HG02759 (cell line): ENCODE data around the gene CAMTA1.

Source experiments
- ATAC-seq: cut with Tn5 transposase; IDR thresholded peaks from one replicate; pipeline ENCODE4 v1.9.1; 2021; ENCODE audit warnings: mild to moderate bottlenecking, moderate library complexity; ENCODE audit not compliant: unreplicated experiment

CAMTA1 gene

DNA sequence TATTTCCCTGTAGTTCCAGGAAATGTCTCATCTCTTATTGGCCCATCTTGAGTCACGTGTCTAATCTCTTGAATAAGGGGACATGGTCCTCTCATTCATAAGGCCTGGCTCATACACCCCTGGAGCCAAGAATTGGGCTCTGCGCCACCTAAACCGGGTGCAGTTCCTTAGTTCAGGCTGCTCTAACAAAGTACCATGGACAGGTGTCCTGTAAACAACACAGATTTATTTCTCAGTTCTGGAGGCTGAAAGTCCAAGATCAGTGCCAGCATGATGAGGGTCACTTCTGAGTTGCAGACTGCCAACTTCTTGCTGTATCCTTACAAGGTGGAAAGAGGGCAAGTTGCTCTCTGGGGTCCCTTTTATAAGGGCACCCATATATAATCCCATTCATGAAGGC, 925.6 kb downstream of the CAMTA1 start:
- no peak for ATAC-seq

DNA sequence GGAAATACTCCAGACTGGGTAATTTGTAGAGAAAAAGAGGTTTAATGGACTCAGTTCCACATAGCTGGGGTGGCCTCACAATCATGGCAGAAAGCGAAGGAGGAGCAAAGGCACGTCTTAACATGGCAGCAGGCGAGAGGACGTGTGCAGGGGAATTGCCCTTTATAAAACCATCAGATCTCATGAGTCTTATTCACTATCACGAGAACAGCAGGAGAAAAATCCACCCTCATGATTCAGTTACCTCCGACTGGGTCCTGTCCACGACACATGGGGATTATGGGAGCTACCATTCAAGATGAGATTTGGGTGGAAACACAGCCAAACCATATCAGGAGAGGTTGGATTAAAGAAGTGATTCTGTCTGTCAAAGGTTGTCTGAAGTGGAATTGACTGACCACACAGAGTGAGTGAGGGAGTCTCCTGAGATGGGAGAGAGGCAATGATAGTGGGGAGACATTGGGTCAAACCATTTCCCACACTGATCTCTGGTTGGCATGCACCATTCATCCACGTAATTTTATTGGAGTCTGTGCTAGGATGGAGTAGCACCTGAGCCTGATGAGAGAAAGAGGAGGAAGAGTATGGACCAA, 927.6 kb downstream of the CAMTA1 start:
- no peak for ATAC-seq

DNA sequence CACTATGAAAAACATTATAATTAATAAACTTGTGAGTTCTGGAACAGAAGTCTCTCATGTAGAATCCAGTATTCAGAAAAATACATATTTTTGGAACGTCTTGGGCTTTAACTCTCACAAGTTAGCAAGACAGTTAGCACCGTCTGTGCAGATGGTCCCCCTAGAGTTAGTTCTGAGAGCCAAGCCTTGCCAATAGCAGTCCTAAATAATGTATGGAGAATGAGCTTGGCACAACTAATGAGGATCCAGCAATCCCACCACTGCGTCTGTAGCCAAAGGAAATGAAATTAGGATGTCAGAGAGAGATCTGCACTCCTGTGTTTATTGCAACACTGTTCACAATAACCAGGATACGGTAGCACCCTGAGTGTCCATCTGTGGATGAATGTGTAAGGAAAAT, 931.3 kb downstream of the CAMTA1 start:
- ATAC-seq = no peak

DNA sequence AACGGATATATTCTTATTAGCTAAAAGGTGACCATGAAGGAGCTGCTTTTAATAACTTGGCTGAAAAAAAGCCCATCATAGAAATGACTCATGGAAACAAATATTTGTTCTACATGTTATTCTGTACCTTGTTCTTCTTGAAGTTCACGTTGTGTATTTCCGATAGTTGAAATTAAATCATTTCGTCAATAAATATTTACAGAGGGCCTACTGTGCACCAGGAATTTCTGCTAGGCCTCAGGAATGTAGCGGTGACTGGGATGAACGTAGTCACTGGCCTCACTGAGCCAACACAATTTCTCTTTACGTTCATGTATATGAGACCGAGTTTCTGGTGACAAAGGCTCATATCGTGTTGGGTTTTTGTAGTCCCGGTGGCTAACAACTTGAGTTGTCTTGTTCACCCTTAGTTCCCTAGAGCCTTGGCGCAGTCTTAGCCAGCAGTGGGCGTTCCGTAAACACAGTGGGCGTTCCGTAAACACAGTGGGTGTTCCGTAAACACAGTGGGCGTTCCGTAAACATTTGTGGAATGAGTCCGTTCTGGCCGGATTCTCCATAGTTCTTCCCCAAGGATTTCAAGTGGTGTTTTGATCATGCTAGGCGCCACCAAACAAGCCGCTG, 932.6 kb downstream of the CAMTA1 start:
- ATAC-seq = no peak

- ATAC-seq = no peak
These were observed 934.3 kb downstream of the CAMTA1 start for GRCh38 chr1:7719468-7720094.

DNA sequence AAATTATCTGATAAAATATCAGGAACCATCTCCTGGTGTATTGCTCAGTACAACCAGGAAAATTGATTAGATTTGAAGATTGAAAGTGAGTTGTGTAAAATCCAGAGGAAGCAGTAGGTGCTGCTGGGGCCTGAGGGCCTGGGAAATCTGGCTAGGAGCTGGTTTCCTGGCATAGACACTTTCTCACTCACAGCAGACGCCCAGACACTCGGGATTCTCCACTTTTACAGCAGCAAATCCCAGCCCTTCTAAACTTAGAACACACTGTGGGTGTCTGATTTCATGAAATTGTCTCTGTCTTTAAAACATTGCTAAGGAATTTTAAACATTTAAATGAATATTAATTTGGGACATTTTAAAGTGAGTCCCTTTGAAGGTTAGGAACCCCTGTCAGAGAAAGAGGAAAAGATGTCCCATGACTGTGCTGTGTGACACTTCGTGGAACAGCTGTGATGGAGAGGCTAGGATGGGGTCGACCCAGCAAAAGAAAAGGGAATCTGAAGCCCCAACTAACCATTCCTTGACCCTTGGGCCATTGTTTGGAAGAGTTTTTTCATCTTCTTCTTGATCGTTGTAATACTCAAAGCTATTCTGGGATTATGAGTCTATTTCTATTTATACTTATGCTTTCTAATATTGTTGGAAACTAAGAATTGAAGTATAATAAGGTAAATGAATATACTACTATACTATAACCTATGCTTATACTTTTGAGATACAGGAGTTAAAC, 936.9 kb downstream of the CAMTA1 start:
- ATAC-seq = no peak

DNA sequence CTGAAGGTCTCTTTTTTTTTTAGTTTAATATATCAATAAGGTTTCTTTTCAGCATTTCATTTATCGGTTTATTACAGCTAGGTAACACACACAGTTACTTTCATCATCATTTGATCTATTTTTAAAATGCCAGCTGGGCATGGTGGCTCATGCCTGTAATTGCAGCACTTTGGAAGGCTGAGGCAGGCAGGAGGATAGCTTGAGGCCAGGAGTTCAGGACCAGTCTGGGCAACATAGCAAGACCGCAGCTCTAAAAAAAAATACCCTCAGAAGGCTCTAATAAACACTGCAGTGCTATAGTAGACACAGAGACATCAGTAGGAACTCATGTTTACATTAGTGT, 937.4 kb downstream of the CAMTA1 start:
- ATAC-seq = no peak

DNA sequence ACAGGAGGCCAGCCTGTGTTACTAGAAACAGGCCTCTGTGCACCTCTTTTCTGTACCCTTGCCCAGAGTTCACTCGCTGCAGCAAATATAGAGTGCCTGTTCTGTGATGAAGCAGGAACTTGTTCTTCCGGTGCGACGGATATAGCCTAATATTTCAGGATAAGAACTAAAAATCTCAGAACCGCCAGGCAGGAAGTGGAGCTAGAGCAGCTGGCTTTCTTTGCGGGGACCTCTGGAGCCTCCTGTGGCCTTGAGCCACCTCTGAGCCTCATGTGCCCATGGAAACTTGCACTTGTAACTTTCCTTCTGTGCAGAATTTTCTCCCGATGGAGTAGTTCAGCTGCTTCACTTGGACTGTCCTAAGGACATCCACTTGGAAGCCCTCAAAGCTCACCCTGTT, 941.4 kb downstream of the CAMTA1 start:
- ATAC-seq = no peak

GRCh38 chr1:7727809-7728471, 942.7 kb downstream of the CAMTA1 start:
- no peak for ATAC-seq

GRCh38 chr1:7729761-7730160, 944.5 kb downstream of the CAMTA1 start:
- no peak for ATAC-seq

- no peak for ATAC-seq
These were observed 947.1 kb downstream of the CAMTA1 start for GRCh38 chr1:7732331-7732730.

- ATAC-seq = no peak
These were observed 948.0 kb downstream of the CAMTA1 start for GRCh38 chr1:7733276-7733675.

GRCh38 chr1:7738044-7738443, 952.8 kb downstream of the CAMTA1 start:
- no peak for ATAC-seq

DNA sequence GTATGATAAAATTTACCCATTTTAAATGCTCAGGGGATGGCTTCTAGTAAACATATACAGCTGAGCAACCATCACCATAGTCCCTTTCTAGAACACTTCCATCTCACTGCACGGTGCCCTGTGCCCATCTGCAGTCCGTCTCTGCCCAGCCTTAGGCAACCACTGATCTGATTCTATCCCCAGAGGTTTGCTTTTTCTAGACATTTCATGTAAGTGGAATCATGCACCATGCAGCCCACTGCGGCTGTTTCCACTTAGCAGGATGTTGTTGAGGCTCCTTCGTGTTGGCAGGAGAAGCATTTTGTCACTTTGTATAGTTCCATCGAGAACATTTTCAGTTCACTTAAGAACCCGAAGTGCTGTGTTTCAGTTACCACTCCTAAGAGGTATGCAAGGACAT, 958.1 kb downstream of the CAMTA1 start:
- ATAC-seq = no peak

GRCh38 chr1:7744882-7745281, 959.6 kb downstream of the CAMTA1 start:
- ATAC-seq = no peak

DNA sequence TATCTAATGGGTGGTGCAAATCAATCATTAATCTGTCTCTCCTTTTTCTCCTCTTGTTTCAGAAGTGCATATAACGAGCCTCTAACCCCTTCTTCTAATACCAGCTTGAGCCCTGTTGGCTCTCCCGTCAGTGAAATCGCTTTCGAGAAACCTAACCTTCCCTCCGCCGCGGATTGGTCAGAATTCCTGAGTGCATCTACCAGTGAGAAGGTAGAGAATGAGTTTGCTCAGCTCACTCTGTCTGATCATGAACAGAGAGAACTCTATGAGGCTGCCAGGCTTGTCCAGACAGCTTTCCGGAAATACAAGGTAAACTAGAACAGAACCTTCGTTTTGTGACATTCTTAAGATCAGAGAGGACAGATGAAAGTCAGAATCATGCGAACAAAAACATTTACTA, 960.5 kb downstream of the CAMTA1 start:
- ATAC-seq = no peak

- ATAC-seq = no peak
These were observed 962.4 kb downstream of the CAMTA1 start for GRCh38 chr1:7747605-7748004.

DNA sequence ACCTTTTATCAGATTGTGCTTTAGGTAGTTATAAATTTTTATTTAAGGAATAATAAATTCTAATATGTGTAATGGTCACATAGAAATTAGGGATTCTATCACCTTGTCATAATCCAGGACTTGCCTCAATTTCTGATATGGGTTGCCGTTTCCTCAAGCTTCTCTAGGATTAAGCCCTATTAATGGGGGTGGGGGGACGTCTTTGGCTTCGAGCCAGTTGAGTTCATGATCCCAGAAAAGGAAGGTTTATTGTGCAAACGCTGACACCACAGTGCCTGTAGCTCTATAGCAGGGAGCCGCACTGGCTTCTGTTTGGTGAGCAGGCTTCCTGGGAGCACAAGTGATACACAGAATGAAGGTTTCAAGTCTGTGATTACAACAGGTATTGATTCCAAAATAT, 963.9 kb downstream of the CAMTA1 start:
- ATAC-seq = no peak

DNA sequence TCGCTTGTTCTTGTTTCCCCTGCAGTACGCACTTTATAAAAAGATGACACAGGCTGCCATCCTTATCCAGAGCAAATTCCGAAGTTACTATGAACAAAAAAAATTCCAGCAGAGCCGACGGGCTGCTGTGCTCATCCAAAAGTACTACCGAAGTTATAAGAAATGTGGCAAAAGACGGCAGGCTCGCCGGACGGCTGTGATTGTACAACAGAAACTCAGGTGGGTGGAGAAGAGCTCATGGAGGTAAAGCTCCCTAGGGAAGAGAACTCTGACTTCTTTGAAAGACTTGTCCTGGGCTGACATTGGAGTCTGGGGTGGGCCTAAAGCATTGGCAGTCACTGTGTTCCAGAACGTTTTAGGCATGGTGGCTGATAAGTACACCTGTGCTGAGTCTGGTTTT, 965.9 kb downstream of the CAMTA1 start:
- ATAC-seq = no peak

- ATAC-seq = no peak
These were observed 967.5 kb downstream of the CAMTA1 start for GRCh38 chr1:7752512-7753417.

DNA sequence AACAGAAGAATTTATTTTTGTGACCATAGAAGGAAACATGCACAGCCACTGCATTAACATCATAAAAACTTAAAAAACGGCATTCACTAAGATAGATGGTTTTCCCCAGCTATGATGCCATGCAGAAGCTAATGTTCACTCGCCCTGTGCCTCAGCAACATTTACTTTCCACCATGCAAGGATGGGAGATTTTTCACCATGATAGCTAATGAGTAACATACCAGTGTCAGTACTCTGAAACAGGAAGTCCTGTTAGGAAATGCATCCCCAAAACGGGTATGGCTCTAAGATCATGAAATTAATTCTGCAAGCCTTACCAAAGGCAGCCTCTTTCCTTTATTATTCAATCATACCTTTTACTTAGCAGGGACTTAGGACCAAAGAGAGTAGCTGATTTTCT, 968.4 kb downstream of the CAMTA1 start:
- no peak for ATAC-seq
